GM19099 (cell line): ENCODE data around the gene C1GALT1.

Source experiments
- POLR2A ChIP-seq: IDR thresholded peaks from 3 replicates; pipeline ENCODE4 v1.6.1; 2011; ENCODE audit warnings: low read depth; ENCODE audit not compliant: insufficient read length; ENCODE audit errors: extremely low read depth

Gene C1GALT1

DNA sequence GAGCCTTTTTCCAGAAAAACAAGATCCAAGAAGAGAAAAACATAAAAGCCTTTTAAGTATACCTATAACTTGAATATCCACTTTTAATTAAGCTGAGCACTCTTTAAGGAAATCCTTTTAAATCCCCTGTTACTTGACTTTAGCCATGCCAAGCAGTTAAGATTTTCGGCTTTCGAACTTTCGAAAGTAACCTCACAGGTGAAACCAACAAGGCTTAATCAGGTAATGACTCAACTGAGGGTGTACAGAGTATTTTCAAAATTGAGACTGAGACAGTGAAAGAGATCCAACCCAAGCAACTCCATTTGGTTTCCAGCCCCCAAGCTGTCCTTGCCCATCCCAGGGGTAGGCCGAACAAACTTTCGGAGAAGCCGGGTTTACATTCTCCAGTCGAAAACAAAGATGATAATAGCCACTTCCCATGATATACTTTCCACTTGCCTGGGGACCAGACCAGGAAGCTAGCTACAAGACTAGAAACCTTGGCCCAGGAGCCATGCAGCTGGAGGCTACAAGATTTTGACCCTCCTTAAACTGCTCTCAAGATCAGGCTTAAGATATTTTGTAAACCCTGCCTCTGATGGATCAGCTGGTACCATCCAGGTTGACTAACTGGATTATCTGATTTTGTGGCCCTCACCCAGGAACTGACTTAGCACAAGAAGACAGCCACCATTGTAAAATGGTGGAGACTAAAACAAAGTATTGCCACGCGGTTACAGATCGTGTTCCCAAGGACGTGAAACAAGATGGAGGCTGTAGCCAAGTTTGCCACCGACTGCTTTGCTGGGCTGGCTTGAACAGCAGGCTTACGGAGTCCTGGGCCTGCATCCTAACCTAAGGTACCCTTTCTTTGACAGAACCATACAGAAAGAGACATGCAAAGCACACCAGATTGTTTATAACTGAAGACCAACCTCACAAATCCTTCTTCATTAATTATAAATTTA is 32.3 kb downstream of the C1GALT1 start:
- TF ChIP-seq POLR2A, result no peak

DNA sequence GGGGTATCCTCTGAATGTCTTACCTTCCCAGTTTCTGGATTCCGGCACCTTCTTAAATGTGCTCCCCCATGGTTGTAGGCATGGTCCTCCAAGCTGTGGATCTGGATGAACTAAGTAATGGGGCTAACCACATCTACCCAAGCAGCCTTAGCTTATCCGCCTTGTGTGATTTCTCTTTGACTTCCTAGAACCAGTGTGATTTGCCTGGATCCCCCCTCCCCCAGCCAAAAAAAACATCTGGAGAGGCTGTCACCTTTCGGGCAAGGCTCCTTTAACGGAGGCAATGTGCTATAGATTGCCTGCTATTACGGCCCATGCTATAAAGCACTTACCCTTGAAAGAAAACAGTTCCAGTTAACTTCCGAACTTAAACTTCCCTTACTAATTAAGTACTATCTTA is 33.9 kb downstream of the C1GALT1 start:
- no peak for TF ChIP-seq POLR2A

DNA sequence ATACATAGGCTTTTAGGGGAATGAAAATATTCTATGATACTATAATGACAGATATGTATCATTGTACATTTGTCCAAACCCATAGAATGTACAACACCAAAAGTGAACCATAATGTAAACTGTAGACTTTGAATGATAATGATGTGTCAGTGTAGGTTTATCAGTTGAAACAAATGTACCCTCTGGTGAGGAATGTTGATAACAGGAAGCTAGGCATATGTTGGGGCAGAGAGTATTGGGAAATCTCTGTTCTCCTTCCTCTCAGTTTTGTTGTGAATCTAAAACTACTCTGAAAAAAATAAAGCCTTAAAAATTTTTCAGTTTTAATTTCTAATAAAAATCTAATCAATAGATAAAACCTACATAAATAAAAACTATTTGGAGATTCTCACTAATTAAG is 36.9 kb downstream of the C1GALT1 start:
- TF ChIP-seq POLR2A, result no peak

DNA sequence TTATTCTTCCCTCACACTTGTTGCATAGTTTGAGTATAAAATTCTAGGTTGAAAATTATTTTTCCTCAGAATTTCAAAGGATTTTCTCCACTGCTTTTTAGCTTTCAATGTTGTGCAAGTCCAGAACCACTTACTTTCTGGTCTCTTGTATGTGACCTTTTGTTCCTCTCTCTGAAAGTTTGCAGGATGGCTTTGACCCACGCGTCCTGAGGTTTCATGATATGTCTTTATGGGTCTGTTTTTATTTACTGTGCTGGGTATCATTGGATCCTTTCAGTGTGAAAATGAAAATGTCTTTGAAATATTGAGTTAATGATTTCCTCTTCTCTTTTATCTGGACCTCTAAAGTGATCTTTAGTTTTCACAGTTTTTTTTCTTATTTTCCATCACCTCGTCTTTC is 38.5 kb downstream of the C1GALT1 start:
- TF ChIP-seq POLR2A, result no peak

DNA sequence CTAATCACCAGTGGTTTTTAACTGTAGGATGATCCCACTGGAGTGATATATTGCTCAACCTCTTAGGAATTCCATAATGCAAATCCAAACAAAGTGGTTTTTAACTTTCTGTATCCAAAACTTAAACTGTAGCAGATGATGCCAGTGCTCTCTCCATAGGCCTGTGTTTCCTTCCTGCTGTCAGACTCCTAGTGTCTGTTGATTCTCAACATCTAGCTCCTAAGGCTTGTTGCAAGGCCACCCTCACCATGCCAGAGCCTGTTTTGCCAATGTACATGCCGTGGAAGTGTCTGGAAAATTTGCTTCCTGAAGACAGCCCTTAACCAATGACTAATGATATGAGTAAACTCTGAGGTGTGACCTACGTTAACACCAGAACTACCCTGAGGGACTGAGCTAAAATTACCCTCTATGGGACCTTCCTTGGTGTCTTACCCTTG is 39.3 kb downstream of the C1GALT1 start:
- TF ChIP-seq POLR2A, result no peak

DNA sequence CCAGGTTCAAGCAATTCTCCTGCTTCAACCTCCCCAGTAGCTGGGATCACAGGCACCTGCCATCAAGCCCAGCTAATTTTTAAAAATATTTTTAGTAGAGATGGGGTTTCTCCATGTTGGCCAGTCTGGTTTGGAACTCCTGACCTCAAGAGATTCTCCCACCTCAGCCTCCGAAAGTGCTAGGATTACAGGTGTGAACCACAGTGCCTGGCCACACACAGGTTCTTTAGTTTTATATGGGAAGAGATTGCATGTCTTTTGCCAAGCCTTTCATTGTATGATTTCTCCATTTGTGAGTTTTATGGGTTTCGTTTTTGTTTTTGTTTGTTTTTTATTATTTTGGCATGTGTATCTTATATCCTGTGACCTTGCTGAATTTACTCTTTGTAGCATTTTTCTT is 40.9 kb downstream of the C1GALT1 start:
- TF ChIP-seq POLR2A, result no peak

DNA sequence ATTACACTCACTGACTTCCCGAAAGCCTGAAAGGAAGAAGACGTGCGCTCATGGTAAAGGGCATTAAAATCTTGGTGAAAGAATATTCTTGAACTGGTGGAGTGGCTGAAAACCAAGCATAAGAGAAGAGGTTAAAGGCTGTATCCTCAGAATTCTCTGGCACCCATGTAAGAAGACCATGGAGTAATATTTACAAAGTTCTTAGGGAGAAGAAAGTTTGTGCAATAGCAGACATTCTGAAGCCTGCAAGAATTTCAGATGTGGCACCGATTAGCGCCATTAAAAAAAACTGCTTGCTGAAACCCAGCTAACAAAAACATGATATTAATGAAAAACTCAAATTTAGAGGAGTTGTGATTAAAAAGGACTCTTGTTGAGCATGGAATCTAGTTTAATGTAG is 44.1 kb downstream of the C1GALT1 start:
- no peak for TF ChIP-seq POLR2A

DNA sequence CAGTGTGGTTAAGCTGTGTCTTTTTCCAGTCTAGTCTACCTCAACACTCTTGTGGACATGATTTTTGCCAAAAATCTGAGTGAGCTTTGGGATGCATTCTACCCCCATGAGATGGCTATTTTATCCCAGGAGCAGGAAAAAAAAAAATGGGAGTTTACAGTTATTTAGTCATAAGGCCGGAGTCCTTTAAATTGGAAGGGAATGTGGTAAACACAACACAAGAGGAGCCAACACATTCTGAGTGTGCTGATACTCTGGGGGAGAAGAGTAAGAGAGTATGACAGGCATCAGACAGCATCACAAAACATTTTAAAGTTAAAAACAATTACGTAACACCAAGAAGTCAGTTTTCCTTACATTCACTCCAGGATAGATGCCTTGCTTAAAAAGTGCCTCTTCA is 46.1 kb downstream of the C1GALT1 start:
- no peak for TF ChIP-seq POLR2A

DNA sequence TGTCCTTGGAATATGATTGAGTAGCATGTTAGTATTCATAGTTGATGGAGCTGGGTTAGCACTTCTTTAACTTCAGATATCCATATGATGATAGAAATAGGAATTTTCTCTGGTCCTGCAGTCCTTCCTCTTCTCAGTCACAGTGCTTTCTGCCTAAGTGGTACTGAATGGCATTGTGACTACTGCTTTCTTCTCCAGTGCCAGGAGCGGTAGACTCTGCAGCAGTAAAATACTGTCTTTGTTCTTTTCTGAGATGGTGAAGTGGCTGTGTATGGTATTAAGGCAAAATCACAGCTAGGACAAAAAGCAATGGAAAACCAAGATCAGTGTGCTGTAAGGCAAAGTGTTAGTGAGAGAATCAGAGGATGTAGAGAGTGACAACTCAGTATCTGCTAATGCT is 46.6 kb downstream of the C1GALT1 start:
- no peak for TF ChIP-seq POLR2A

DNA sequence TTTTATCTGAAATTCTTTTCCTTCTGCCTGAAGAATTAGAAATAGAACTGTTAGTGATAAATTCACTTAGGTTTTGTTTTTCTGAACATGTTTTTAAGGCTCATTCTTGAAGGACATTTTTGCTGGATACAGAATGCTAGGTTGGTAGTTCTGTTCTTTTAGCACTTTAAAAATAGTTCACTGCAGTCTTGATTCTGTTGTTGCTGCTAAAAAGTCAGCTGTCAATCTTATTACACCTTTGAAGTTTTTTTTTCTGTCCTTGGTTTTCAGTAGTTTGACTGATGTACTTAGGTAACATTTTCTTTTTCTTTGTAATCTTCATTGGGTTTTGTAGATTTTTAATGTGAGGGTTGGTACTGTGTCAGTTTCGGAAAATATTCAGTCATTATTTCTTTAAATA is 48.7 kb downstream of the C1GALT1 start:
- TF ChIP-seq POLR2A, result no peak

DNA sequence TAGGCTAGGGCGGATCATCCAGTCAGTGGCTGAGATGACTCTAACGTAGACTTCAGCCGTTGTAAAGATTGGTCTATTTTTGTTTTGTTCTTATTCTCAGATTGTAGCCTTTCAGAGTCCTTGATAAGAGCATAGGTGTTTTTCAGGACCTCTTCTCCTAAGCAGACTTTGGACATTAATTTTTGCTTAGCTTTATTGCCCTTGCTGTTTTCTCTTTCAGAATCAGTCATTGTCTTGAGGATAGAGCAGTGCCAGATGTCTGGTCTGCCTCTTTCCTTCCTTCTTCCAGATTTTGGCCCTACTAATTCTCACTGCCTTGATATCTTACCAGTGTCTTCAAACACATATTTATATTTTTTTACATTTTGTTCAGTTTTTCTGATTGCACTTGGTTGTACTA is 49.5 kb downstream of the C1GALT1 start:
- no peak for TF ChIP-seq POLR2A

DNA sequence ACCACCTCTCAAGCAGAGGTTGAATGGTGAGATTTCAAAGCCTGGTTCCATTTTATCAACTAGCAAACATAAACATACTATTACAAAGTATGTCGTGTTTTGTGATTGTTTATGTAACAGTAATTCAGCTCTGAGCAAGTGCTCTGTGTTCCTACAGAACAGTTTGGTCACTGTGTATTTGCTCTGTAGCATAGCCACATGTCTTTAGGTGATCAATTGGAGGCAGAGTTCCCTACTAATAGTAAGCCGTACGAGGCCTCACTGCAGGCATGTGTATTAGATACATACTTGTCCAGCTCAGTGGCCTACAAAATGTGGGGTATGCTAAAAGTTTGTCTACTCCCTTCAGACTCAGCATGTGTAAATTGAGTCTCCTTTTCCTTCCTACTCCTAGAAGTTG is 53.0 kb downstream of the C1GALT1 start:
- TF ChIP-seq POLR2A, result no peak

DNA sequence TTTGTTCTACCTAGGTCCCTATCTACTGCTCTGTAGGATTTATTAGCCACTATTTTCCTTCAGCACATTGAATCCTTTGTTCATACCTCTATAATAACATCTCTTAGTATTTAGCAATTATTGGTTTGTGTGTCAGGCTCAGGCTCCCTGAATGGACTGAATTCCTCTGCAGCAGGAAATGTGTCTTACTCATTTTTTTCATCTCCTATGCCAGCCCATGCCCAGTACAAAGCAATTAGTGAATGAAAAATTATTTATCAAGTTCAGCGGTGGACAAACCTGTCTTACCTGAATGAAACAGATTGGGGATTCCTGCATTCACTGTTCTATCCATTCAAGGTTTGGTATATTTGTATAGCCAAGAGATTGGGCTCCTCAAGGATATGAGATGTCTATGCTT is 53.7 kb downstream of the C1GALT1 start:
- TF ChIP-seq POLR2A, result no peak

DNA sequence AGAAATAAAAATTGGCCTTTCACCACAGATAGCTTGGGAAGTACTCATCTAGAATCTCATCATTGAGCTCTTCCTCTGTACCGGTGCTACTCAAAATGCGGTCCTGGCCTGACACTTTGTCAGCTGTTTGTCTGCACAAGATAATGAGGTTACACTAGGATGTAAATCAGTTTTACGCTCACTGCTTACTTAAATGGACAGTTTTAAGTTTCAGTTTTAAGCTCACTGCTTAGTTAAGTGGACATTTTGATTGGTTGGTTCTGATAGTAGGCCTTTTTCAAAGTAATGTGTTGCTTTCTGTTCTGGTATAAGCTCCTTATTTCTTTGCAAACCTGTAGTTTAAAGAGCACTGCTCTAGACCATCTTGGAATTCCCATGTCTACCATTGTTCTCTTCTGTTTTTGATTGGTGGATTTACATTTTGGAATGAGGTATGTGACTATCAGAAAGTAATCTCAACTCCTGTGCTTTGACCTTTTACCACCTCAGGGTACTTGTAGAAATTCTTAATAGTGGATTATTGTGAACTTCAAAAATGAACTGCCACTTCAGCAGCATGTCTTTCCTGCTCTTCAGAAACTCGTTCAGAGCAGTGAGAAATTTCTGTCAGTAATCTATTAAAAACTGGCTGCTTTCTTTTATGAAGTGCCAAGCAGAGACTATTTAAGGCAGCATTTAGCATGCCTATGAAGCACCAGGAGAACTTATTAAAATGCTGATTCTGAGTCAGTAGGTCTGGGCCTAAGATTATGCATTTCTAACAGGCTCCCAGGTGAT is 55.0 kb downstream of the C1GALT1 start:
- TF ChIP-seq POLR2A, result no peak

DNA sequence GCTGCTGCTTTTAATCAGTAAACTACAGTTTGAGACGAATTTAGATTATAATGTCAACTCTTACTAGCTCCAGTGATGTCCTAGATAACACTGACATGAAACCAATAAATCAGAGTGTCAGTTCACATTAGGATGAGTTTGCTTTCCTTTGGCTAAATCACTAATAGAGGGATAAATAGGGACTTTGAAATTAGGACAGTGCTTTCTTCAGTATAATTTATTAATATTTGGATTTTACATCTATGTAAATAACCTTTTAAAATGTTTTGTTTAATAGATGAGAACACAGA is 55.6 kb downstream of the C1GALT1 start:
- no peak for TF ChIP-seq POLR2A

DNA sequence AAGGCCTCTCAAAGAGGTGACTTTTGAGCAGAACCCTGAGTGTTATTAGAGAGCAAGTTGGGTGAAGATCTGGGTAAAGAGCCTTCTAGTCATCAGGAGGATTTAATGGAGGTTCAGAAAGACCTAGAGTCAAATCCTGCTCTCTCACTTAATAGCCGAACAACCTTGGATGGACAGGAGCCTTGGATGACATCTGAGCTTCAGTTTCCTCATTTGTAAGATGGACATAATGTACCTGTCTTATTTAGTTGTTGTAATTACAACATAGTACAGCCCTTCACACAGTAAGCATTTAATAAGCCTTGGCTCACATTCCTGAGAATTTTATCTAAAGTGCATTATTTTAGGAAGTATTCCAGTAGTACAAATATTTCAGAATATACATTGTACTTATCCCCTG is 57.0 kb downstream of the C1GALT1 start:
- no peak for TF ChIP-seq POLR2A
